Measurements from ENCODE around the gene PAK2.
"Not testable (repeated sequence)": the region's sequence is repeated elsewhere in the genome, so short reads cannot be mapped to it uniquely, and the experiment has no call there.

The PAK2 gene

DNA sequence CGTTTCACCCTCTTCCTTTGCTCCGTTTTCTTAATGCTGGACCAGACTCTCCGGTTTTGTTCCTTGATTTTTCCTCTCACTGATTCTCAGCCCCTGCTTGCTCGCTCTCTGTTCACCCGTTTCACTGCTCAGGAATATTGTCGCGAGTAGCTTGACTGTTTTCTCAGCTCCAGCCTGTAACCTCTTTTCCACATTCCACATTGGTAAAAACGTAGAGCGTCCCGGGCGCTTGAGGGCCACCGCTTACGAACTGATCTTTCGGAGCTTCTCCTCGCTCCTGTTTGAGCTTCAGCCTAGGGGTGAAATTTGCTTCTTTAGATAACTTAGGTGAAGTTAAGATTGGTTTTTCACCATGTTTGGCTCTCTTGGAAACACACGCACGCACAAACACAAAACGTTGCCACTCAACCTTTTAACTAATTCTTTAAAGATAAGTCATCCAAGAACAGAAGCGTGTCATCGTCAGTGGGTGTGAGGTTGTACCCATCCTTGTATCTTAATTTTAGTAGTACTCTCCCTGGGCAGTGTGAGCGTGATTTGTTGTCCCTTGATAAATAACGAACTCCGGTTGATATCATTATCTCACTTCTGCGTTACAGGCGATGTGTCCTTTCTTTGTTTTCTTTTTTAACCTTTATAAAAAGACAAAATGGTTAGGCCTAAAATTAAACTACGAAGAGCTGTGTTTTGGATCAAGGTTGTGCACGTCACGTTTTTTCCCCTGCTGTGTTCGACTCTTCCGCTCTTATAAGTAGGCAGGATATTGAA is 1.0 kb downstream of the PAK2 start:
- Histone ChIP-seq H3K4ac (ENCODE audit: low read depth, low read length) (peak overlapping the region; percentile 29), H2AK5ac (ENCODE audit: low read length) (no peak overlapping the region), H4K8ac (ENCODE audit: low read depth, low read length) (peak overlapping the region; percentile 96), H3K79me2 (ENCODE audit: control insufficient read depth, insufficient read depth, low read length) (peaks cover 43% of the 10 kb centered on the region), H3K18ac (ENCODE audit: low read length) (peak overlapping the region; percentile 91), H3K79me1 (ENCODE audit: low read length) (peaks cover 6% of the 10 kb centered on the region), H3K4me1 (ENCODE audit: control insufficient read depth, low read depth, low read length) (peaks cover 7% of the 10 kb centered on the region), H3K4me2 (ENCODE audit: low read length) (peak overlapping the region; percentile 37), H3K27me3 (ENCODE audit: insufficient read depth, low read length, poor library complexity) (no peaks in the 10 kb centered on the region), H3K4me3 (ENCODE audit: low read length) (peak overlapping the region; percentile 100), H2BK120ac (ENCODE audit: low read depth, low read length) (no peak overlapping the region), H2BK5ac (ENCODE audit: low read length) (no peak overlapping the region), H3K56ac (ENCODE audit: low read length) (peak overlapping the region; percentile 99), H4K5ac (ENCODE audit: low read length) (peak overlapping the region; percentile 87), H3K27ac (ENCODE audit: low read depth, low read length) (peak overlapping the region; percentile 98), H2BK15ac (replicated peaks; ENCODE audit: low read depth) (no peak overlapping the region), H3K23ac (ENCODE audit: low read length) (peak overlapping the region; percentile 45), H3K36me3 (ENCODE audit: control insufficient read depth, insufficient read depth, low read length) (no peaks in the 10 kb centered on the region), H3K9ac (ENCODE audit: low read length) (peak overlapping the region; percentile 99)
- WGBS (ENCODE audit: extremely low coverage, insufficient coverage, low lambda C conversion rate): no CpG with 5 or more reads among the region's 30 CpGs
- peak; percentile 74 for DNase-seq

DNA sequence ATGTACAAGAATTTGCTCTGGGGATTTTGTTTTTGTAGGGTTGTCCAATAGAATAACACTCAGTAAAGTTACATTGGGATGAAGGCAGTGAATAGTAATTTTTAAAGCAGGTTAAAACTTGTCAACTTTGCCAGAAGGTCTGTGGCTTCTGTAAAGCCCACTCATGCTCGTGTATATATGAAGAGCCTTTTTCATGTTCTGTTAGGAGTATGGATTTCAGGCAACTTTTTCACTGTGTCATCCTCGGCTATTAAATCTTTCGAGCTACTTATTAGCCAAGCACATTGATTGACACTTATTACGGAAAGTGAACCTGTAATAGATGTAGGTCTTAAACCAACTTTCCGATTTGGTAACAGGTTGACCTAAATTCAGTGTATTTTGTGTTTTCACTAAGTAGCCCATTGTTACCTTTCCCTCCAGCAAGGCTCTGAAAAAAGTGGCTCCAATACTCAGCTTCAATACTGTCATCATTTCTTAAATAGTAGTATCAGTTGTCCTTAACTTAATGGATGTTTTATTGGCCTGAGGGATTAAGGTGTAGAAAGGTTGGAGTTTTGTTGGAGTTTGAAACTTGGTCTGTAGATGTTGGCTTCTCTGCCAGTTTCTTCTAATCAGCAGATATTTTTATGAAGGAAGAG is 1.7 kb downstream of the PAK2 start:
- WGBS (ENCODE audit: extremely low coverage, insufficient coverage, low lambda C conversion rate): no CpG with 5 or more reads among the region's 5 CpGs
- H3K79me1 ChIP-seq (ENCODE audit: low read length): peaks cover 6% of the 10 kb centered on the region
- H3K18ac ChIP-seq (ENCODE audit: low read length): no peak overlapping the region
- H4K8ac ChIP-seq (ENCODE audit: low read depth, low read length): no peak overlapping the region
- no peak for DNase-seq
- H3K79me2 ChIP-seq (ENCODE audit: control insufficient read depth, insufficient read depth, low read length): peaks cover 46% of the 10 kb centered on the region
- no peaks in the 10 kb centered on the region for H3K27me3 ChIP-seq (ENCODE audit: insufficient read depth, low read length, poor library complexity)
- peak overlapping the region; percentile 99 for H3K56ac ChIP-seq (ENCODE audit: low read length)
- peak overlapping the region; percentile 37 for H3K4me2 ChIP-seq (ENCODE audit: low read length)
- H3K23ac ChIP-seq (ENCODE audit: low read length): peak overlapping the region; percentile 45
- no peak overlapping the region for H2BK120ac ChIP-seq (ENCODE audit: low read depth, low read length)
- H2BK15ac ChIP-seq (replicated peaks; ENCODE audit: low read depth): no peak overlapping the region
- H3K36me3 ChIP-seq (ENCODE audit: control insufficient read depth, insufficient read depth, low read length): no peaks in the 10 kb centered on the region
- peak overlapping the region; percentile 99 for H3K9ac ChIP-seq (ENCODE audit: low read length)
- H2BK5ac ChIP-seq (ENCODE audit: low read length): no peak overlapping the region
- H4K5ac ChIP-seq (ENCODE audit: low read length): no peak overlapping the region
- no peak overlapping the region for H3K4ac ChIP-seq (ENCODE audit: low read depth, low read length)
- H3K4me1 ChIP-seq (ENCODE audit: control insufficient read depth, low read depth, low read length): peaks cover 7% of the 10 kb centered on the region
- peak overlapping the region; percentile 100 for H3K4me3 ChIP-seq (ENCODE audit: low read length)
- no peak overlapping the region for H2AK5ac ChIP-seq (ENCODE audit: low read length)
- no peak overlapping the region for H3K27ac ChIP-seq (ENCODE audit: low read depth, low read length)

DNA sequence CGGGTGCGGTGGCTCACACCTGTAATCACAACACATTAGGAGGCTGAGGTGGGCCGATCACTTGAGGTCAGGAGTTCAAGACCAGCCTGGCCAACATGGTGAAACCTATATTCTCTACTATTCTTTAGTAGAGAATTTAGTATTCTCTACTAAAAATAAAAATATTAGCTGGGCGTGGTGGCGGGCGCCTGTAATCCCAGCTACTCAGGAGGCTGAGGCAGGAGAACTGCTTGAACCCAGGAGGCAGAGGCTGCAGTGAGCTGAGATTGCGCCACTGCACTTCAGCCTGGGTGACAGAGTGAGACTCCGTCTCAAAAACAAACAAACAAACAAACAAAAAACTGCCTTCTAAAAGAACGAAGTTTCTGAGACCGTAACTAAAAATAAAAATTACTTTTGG is 3.9 kb downstream of the PAK2 start:
- not testable (repeated sequence) for H3K4me2 ChIP-seq (ENCODE audit: low read length); H3K23ac ChIP-seq (ENCODE audit: low read length); DNase-seq; H3K36me3 ChIP-seq (ENCODE audit: control insufficient read depth, insufficient read depth, low read length); H3K56ac ChIP-seq (ENCODE audit: low read length); H3K18ac ChIP-seq (ENCODE audit: low read length); H2BK5ac ChIP-seq (ENCODE audit: low read length); H3K27me3 ChIP-seq (ENCODE audit: insufficient read depth, low read length, poor library complexity); H3K4ac ChIP-seq (ENCODE audit: low read depth, low read length); H3K4me1 ChIP-seq (ENCODE audit: control insufficient read depth, low read depth, low read length); H2BK120ac ChIP-seq (ENCODE audit: low read depth, low read length); H3K9ac ChIP-seq (ENCODE audit: low read length); H4K5ac ChIP-seq (ENCODE audit: low read length); H4K8ac ChIP-seq (ENCODE audit: low read depth, low read length); H2AK5ac ChIP-seq (ENCODE audit: low read length); H3K27ac ChIP-seq (ENCODE audit: low read depth, low read length); H3K4me3 ChIP-seq (ENCODE audit: low read length); H2BK15ac ChIP-seq (replicated peaks; ENCODE audit: low read depth)
- WGBS (ENCODE audit: extremely low coverage, insufficient coverage, low lambda C conversion rate): no CpG with 5 or more reads among the region's 10 CpGs
- Histone ChIP-seq H3K79me1 (ENCODE audit: low read length) (peaks cover 10% of the 10 kb centered on the region), H3K79me2 (ENCODE audit: control insufficient read depth, insufficient read depth, low read length) (peaks cover 57% of the 10 kb centered on the region)

DNA sequence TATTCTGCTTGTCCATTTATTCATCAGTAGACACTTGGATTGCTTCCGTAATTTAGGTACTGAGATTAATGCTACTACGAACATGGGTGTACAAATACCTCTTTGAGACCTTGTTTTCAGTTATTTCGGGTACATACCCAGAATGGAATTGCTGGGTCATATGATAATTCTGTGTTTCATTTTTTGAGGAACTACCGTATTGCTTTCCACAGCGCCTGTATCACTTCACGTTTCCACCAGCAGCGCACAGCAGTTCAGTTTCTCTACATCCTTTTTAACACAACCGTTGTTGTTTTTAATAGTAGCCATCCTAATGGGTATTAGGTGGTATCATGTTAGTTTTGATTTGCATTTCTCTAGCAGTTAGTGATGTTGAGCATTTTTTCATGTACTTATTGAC is 9.5 kb downstream of the PAK2 start:
- H3K9ac ChIP-seq (ENCODE audit: low read length): no peak overlapping the region
- no peaks in the 10 kb centered on the region for H3K4me1 ChIP-seq (ENCODE audit: control insufficient read depth, low read depth, low read length)
- H3K23ac ChIP-seq (ENCODE audit: low read length): no peak overlapping the region
- H3K4ac ChIP-seq (ENCODE audit: low read depth, low read length): no peak overlapping the region
- DNase-seq: no peak
- H3K27ac ChIP-seq (ENCODE audit: low read depth, low read length): no peak overlapping the region
- no peak overlapping the region for H3K56ac ChIP-seq (ENCODE audit: low read length)
- peaks cover 5% of the 10 kb centered on the region for H3K79me1 ChIP-seq (ENCODE audit: low read length)
- H3K79me2 ChIP-seq (ENCODE audit: control insufficient read depth, insufficient read depth, low read length): peaks cover 54% of the 10 kb centered on the region
- no peak overlapping the region for H3K4me3 ChIP-seq (ENCODE audit: low read length)
- no peak overlapping the region for H2BK120ac ChIP-seq (ENCODE audit: low read depth, low read length)
- H2BK5ac ChIP-seq (ENCODE audit: low read length): no peak overlapping the region
- no peak overlapping the region for H4K8ac ChIP-seq (ENCODE audit: low read depth, low read length)
- WGBS (ENCODE audit: extremely low coverage, insufficient coverage, low lambda C conversion rate): no CpG with 5 or more reads among the region's 8 CpGs
- H3K18ac ChIP-seq (ENCODE audit: low read length): no peak overlapping the region
- H3K4me2 ChIP-seq (ENCODE audit: low read length): no peak overlapping the region
- no peaks in the 10 kb centered on the region for H3K36me3 ChIP-seq (ENCODE audit: control insufficient read depth, insufficient read depth, low read length)
- H2BK15ac ChIP-seq (replicated peaks; ENCODE audit: low read depth): no peak overlapping the region
- H3K27me3 ChIP-seq (ENCODE audit: insufficient read depth, low read length, poor library complexity): no peaks in the 10 kb centered on the region
- no peak overlapping the region for H4K5ac ChIP-seq (ENCODE audit: low read length)
- no peak overlapping the region for H2AK5ac ChIP-seq (ENCODE audit: low read length)

DNA sequence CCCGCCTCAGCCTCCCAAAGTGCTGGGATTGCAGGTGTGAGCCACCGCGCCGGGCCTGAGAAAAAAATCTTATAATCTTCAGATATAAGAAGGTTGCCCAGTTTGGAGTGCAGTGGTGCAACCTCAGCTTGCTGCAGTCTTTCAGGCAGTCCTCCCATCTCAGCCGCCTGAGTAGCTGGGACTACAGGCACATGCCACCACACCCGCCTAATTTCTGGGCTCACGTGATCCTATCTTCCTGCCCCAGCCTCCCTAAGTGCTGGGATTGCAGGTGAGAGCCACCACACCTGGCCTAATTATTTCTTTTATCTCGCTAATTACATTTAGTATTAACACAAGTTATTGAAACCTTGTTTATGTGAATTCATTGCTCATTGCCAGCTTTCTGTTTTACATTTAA is 13.5 kb downstream of the PAK2 start:
- peaks cover 13% of the 10 kb centered on the region for H3K79me1 ChIP-seq (ENCODE audit: low read length)
- H3K4me1 ChIP-seq (ENCODE audit: control insufficient read depth, low read depth, low read length): no peaks in the 10 kb centered on the region
- H2BK120ac ChIP-seq (ENCODE audit: low read depth, low read length): no peak overlapping the region
- no peaks in the 10 kb centered on the region for H3K27me3 ChIP-seq (ENCODE audit: insufficient read depth, low read length, poor library complexity)
- H2AK5ac ChIP-seq (ENCODE audit: low read length): no peak overlapping the region
- H2BK15ac ChIP-seq (replicated peaks; ENCODE audit: low read depth): no peak overlapping the region
- H3K56ac ChIP-seq (ENCODE audit: low read length): no peak overlapping the region
- peaks cover 64% of the 10 kb centered on the region for H3K79me2 ChIP-seq (ENCODE audit: control insufficient read depth, insufficient read depth, low read length)
- H3K4me2 ChIP-seq (ENCODE audit: low read length): no peak overlapping the region
- no peak for DNase-seq
- H3K36me3 ChIP-seq (ENCODE audit: control insufficient read depth, insufficient read depth, low read length): no peaks in the 10 kb centered on the region
- no peak overlapping the region for H4K5ac ChIP-seq (ENCODE audit: low read length)
- WGBS (ENCODE audit: extremely low coverage, insufficient coverage, low lambda C conversion rate): no CpG with 5 or more reads among the region's 8 CpGs
- no peak overlapping the region for H3K9ac ChIP-seq (ENCODE audit: low read length)
- no peak overlapping the region for H4K8ac ChIP-seq (ENCODE audit: low read depth, low read length)
- no peak overlapping the region for H3K4me3 ChIP-seq (ENCODE audit: low read length)
- no peak overlapping the region for H2BK5ac ChIP-seq (ENCODE audit: low read length)
- no peak overlapping the region for H3K18ac ChIP-seq (ENCODE audit: low read length)
- no peak overlapping the region for H3K27ac ChIP-seq (ENCODE audit: low read depth, low read length)
- no peak overlapping the region for H3K23ac ChIP-seq (ENCODE audit: low read length)
- no peak overlapping the region for H3K4ac ChIP-seq (ENCODE audit: low read depth, low read length)

Measured in mesendoderm (in vitro differentiated cells).